Measurements from ENCODE around the gene SRSF7. TPM values are rescaled to one million over a fixed set of nuclear protein-coding genes. Genes with fewer than 3 reads are reported as not detected.
"Not testable (repeated sequence)": the region's sequence is repeated elsewhere in the genome, so short reads cannot be mapped to it uniquely, and the experiment has no call there.

The SRSF7 gene
- total RNA-seq, 1 donor from 2014 or later: 67.5 TPM

GRCh38 chr2:38708900-38709566 is 42.1 kb downstream of the SRSF7 start:
- no peaks in the 10 kb centered on the region for H3K27me3 Mint-ChIP-seq (ENCODE audit: low read depth)
- no peak overlapping the region for H3K4me3 Mint-ChIP-seq (ENCODE audit: unreplicated experiment)
- no peaks in the 10 kb centered on the region for H3K4me1 Mint-ChIP-seq (ENCODE audit: low read depth)
- H3K27ac Mint-ChIP-seq (ENCODE audit: unreplicated experiment): no peak overlapping the region
- TF ChIP-seq CTCF (IDR thresholded peaks at IDR 0.05): no peak
- H3K9me3 Mint-ChIP-seq (ENCODE audit: low read depth): no peaks in the 10 kb centered on the region
- no peak for DNase-seq (ENCODE audit: low spot score)
- H3K36me3 Mint-ChIP-seq (ENCODE audit: low read depth): peaks cover 3% of the 10 kb centered on the region

- H3K4me3 Mint-ChIP-seq (ENCODE audit: unreplicated experiment); H3K27ac Mint-ChIP-seq (ENCODE audit: unreplicated experiment); H3K4me1 Mint-ChIP-seq (ENCODE audit: low read depth); H3K9me3 Mint-ChIP-seq (ENCODE audit: low read depth); H3K27me3 Mint-ChIP-seq (ENCODE audit: low read depth); H3K36me3 Mint-ChIP-seq (ENCODE audit: low read depth); DNase-seq (ENCODE audit: low spot score): not testable (repeated sequence)
Measured at GRCh38 chr2:38708491-38708890, 42.7 kb downstream of the SRSF7 start.

- H3K9me3 Mint-ChIP-seq (ENCODE audit: low read depth): no peaks in the 10 kb centered on the region
- H3K4me1 Mint-ChIP-seq (ENCODE audit: low read depth): peaks cover 10% of the 10 kb centered on the region
- DNase-seq (ENCODE audit: low spot score): no peak
- H3K36me3 Mint-ChIP-seq (ENCODE audit: low read depth): peaks cover 3% of the 10 kb centered on the region
- no peak overlapping the region for H3K4me3 Mint-ChIP-seq (ENCODE audit: unreplicated experiment)
- no peak for TF ChIP-seq CTCF (IDR thresholded peaks at IDR 0.05)
- H3K27me3 Mint-ChIP-seq (ENCODE audit: low read depth): no peaks in the 10 kb centered on the region
- no peak overlapping the region for H3K27ac Mint-ChIP-seq (ENCODE audit: unreplicated experiment)
Measured at GRCh38 chr2:38706846-38707345, 44.3 kb downstream of the SRSF7 start.

- H3K27me3 Mint-ChIP-seq (ENCODE audit: low read depth): no peaks in the 10 kb centered on the region
- H3K4me1 Mint-ChIP-seq (ENCODE audit: low read depth): peaks cover 11% of the 10 kb centered on the region
- TF ChIP-seq CTCF (IDR thresholded peaks at IDR 0.05): no peak
- H3K36me3 Mint-ChIP-seq (ENCODE audit: low read depth): no peaks in the 10 kb centered on the region
- H3K9me3 Mint-ChIP-seq (ENCODE audit: low read depth): no peaks in the 10 kb centered on the region
- DNase-seq (ENCODE audit: low spot score): no peak
- no peak overlapping the region for H3K4me3 Mint-ChIP-seq (ENCODE audit: unreplicated experiment)
- H3K27ac Mint-ChIP-seq (ENCODE audit: unreplicated experiment): no peak overlapping the region
Measured at GRCh38 chr2:38704664-38705063, 46.5 kb downstream of the SRSF7 start.

- H3K36me3 Mint-ChIP-seq (ENCODE audit: low read depth); H3K4me3 Mint-ChIP-seq (ENCODE audit: unreplicated experiment); H3K27me3 Mint-ChIP-seq (ENCODE audit: low read depth); H3K27ac Mint-ChIP-seq (ENCODE audit: unreplicated experiment); DNase-seq (ENCODE audit: low spot score); H3K9me3 Mint-ChIP-seq (ENCODE audit: low read depth): not testable (repeated sequence)
- peaks cover 11% of the 10 kb centered on the region for H3K4me1 Mint-ChIP-seq (ENCODE audit: low read depth)
Measured at GRCh38 chr2:38703336-38703735, 47.8 kb downstream of the SRSF7 start.

GRCh38 chr2:38702413-38702812 is 48.7 kb downstream of the SRSF7 start:
- TF ChIP-seq CTCF (IDR thresholded peaks at IDR 0.05): no peak
- peaks cover 11% of the 10 kb centered on the region for H3K4me1 Mint-ChIP-seq (ENCODE audit: low read depth)
- no peaks in the 10 kb centered on the region for H3K36me3 Mint-ChIP-seq (ENCODE audit: low read depth)
- no peaks in the 10 kb centered on the region for H3K27me3 Mint-ChIP-seq (ENCODE audit: low read depth)
- H3K9me3 Mint-ChIP-seq (ENCODE audit: low read depth): no peaks in the 10 kb centered on the region
- peak overlapping the region; percentile 76 for H3K27ac Mint-ChIP-seq (ENCODE audit: unreplicated experiment)
- DNase-seq (ENCODE audit: low spot score): no peak
- H3K4me3 Mint-ChIP-seq (ENCODE audit: unreplicated experiment): no peak overlapping the region

Data from chondrocyte (in vitro differentiated cells).